ENCODE results near the gene C2CD3.
"Not testable (repeated sequence)": the region's sequence is repeated elsewhere in the genome, so short reads cannot be mapped to it uniquely, and the experiment has no call there.

The C2CD3 gene

DNA sequence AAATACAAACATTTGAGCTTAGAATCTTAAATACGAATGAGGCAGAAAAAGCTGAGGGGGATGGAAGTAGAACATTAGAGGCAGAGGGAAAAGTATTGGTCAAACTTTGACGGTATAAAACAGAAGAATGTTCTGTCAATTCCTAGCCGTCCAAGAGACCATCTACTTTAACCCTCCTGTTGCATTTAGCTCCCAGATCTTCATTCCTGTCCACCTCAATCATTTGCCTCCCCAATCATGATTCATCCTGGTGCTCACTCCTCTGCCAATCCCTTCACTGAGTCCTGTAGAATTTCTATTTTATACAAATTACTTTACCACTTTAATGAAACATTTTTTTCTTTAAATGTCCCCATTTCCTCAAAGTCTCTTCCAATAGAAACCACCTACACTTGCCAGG is 28.2 kb downstream of the C2CD3 start:
- Mint-ChIP-seq H3K4me3 (no peak overlapping the region), H3K27me3 (no peaks in the 10 kb centered on the region)

DNA sequence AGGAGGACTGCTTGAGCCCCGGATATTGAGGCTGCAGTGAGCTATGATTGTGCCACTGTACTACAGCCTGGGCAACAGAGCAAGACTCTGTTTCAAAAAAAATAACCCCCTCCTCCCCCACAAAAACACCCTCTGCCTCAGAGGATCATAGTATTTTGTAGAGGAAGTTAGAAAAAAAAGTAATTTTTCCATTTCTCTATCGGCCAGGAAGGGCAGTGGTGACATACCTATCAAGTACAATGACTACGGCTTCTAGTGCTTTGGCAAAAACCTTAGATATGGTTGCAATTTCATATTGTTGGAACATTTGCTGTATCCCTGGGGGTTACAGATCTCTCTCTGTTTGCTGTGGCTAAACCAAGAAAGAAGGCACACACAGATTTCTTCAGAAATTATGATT is 28.9 kb downstream of the C2CD3 start:
- Mint-ChIP-seq H3K27ac (no peak overlapping the region), H3K4me1 (no peaks in the 10 kb centered on the region), H3K27me3 (no peaks in the 10 kb centered on the region), H3K9me3 (no peaks in the 10 kb centered on the region), H3K36me3 (peaks cover 12% of the 10 kb centered on the region), H3K4me3 (no peak overlapping the region)
- DNase-seq = no peak
- CTCF ChIA-PET = interaction anchor here (0.6 kb wide), 1 partner anchor 9 kb away, joined by 3 read pairs; no protein-coding TSS in a partner anchor

More for the DNA sequence above, 28.2 kb downstream of the C2CD3 start:
- no peak for DNase-seq
- CTCF ChIA-PET = no interaction called here
- no peaks in the 10 kb centered on the region for H3K9me3 Mint-ChIP-seq
- no peak overlapping the region for H3K27ac Mint-ChIP-seq
- H3K4me1 Mint-ChIP-seq = no peaks in the 10 kb centered on the region
- peaks cover 10% of the 10 kb centered on the region for H3K36me3 Mint-ChIP-seq

DNA sequence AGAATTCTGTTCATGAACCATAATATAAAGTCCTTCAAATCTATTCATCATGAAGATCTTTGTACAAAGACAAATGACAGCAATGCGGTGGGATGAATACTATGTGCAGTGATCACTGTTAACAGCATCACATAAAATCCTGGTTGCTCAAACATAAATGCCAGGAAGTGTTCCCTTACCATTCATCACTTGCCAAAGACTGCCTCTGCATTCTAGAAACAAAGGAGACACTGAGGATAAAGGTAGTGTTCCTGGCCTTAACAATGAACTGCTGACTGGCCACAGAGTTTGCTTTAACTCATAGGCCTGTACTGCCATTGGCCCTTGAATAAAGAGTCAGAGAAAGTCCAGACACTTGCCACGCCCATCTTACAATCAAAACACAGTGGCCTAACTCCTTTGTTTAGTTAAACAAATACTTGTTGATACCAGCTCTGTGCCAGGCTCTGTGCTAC is 29.5 kb downstream of the C2CD3 start:
- Mint-ChIP-seq H3K4me3 (no peak overlapping the region), H3K27ac (no peak overlapping the region), H3K9me3 (no peaks in the 10 kb centered on the region), H3K4me1 (no peaks in the 10 kb centered on the region), H3K27me3 (no peaks in the 10 kb centered on the region), H3K36me3 (peaks cover 13% of the 10 kb centered on the region)
- CTCF ChIA-PET = no interaction called here
- DNase-seq = no peak

DNA sequence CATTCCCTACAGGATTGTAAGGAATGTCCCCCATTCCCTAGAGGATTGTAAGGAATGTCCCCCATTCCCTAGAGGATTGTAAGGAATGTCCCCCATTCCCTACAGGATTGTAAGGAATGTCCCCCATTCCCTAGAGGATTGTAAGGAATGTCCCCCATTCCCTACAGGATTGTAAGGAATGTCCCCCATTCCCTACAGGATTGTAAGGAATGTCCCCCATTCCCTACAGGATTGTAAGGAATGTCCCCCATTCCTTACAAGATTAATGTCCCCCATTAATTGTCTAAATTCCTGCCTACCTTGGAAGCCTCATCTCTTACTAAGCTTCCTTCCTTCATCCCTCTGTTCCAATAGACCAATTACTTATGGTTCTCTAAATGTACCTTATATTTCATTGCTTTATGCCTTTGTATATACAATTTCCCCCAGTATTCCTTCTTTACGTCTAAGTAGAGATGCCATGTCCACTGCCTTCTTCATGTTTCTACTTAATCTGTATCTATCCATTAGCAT is 30.8 kb downstream of the C2CD3 start:
- CTCF ChIA-PET, H3K4me1 Mint-ChIP-seq, H3K27ac Mint-ChIP-seq, DNase-seq, H3K27me3 Mint-ChIP-seq, H3K4me3 Mint-ChIP-seq, H3K9me3 Mint-ChIP-seq: not testable (repeated sequence)
- H3K36me3 Mint-ChIP-seq = peaks cover 18% of the 10 kb centered on the region

- Mint-ChIP-seq H3K9me3 (no peaks in the 10 kb centered on the region), H3K4me3 (no peak overlapping the region), H3K27ac (no peak overlapping the region), H3K4me1 (no peaks in the 10 kb centered on the region), H3K27me3 (no peaks in the 10 kb centered on the region), H3K36me3 (peaks cover 16% of the 10 kb centered on the region)
- DNase-seq = no peak
- CTCF ChIA-PET = no interaction called here
Measured at GRCh38 chr11:74139151-74139918, 31.5 kb downstream of the C2CD3 start.

DNA sequence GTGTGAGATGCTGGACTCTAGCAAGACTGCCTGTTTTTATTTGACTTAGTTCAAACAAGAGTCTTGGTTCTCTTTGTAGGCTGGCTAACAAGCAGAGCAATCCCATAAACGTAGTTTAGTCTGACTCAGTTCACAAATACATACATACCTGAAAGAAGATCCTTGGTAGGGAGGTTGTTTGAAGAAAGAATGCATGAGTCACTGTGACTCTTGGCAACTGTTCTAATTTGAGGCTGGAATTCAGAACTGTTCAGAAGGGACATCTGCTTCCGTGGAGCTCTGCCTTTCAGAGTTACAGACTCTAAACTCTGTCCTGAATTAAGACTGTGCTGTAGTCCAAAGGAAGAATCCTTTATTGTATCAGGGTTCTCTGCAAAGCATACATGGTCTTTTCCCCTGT is 32.2 kb downstream of the C2CD3 start:
- H3K36me3 Mint-ChIP-seq = peaks cover 16% of the 10 kb centered on the region
- H3K4me3 Mint-ChIP-seq = no peak overlapping the region
- CTCF ChIA-PET = interaction anchor here (0.6 kb wide), 1 partner anchor 175 kb away, joined by 3 read pairs; no protein-coding TSS in a partner anchor
- no peaks in the 10 kb centered on the region for H3K9me3 Mint-ChIP-seq
- DNase-seq = no peak
- no peaks in the 10 kb centered on the region for H3K27me3 Mint-ChIP-seq
- H3K4me1 Mint-ChIP-seq = no peaks in the 10 kb centered on the region
- no peak overlapping the region for H3K27ac Mint-ChIP-seq

- H3K27me3 Mint-ChIP-seq = no peaks in the 10 kb centered on the region
- CTCF ChIA-PET = interaction anchor here (0.6 kb wide), 1 partner anchor 174 kb away, joined by 3 read pairs; no protein-coding TSS in a partner anchor
- H3K4me3 Mint-ChIP-seq = no peak overlapping the region
- DNase-seq = no peak
- H3K4me1 Mint-ChIP-seq = no peaks in the 10 kb centered on the region
- H3K9me3 Mint-ChIP-seq = no peaks in the 10 kb centered on the region
- peaks cover 16% of the 10 kb centered on the region for H3K36me3 Mint-ChIP-seq
- H3K27ac Mint-ChIP-seq = no peak overlapping the region
Measured at GRCh38 chr11:74138021-74138420, 32.8 kb downstream of the C2CD3 start.

DNA sequence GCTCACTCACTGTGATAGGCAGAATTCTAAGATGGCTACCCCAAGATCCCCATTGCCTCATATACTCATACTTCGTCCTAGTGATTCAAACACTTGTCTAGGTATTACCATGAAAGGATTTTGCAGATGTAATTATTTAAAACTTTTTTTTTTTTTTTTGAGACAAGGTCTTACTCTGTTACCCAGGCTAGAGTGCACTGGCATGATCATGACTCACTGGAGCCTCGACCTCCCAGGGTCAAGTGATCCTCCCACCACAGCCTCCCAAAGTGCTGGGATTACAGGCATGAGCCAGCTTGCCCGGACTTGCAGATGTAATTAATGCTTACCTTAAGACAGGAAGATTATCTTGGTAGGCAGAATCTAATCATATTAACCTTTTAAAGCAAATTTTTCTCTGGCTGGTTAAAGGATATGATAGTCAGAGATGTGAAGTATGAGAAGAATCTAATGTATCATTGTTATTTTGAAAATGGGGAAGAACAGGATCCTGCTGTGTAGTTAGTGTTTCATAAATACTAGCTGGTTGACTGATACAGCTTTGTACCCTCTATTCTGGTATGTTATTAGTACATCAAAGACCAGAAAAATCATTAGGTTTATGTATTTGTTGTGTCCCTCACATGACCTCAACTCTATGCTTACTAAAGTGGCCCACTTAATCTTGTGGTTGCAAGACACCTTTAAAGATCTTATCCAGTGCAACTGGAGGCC is 35.5 kb downstream of the C2CD3 start:
- H3K27me3 Mint-ChIP-seq = no peaks in the 10 kb centered on the region
- CTCF ChIA-PET = no interaction called here
- H3K4me3 Mint-ChIP-seq = no peak overlapping the region
- DNase-seq = no peak
- H3K36me3 Mint-ChIP-seq = peaks cover 38% of the 10 kb centered on the region
- no peak overlapping the region for H3K27ac Mint-ChIP-seq
- H3K9me3 Mint-ChIP-seq = no peaks in the 10 kb centered on the region
- H3K4me1 Mint-ChIP-seq = no peaks in the 10 kb centered on the region

- Mint-ChIP-seq H3K36me3 (peaks cover 38% of the 10 kb centered on the region), H3K9me3 (no peaks in the 10 kb centered on the region), H3K27me3 (no peaks in the 10 kb centered on the region), H3K27ac (no peak overlapping the region), H3K4me1 (no peaks in the 10 kb centered on the region), H3K4me3 (no peak overlapping the region)
- CTCF ChIA-PET = no interaction called here
- no peak for DNase-seq
Measured at GRCh38 chr11:74134661-74135060, 36.1 kb downstream of the C2CD3 start.

GRCh38 chr11:74133436-74133835 is 37.4 kb downstream of the C2CD3 start:
- no peaks in the 10 kb centered on the region for H3K9me3 Mint-ChIP-seq
- H3K4me3 Mint-ChIP-seq = no peak overlapping the region
- no peaks in the 10 kb centered on the region for H3K27me3 Mint-ChIP-seq
- peaks cover 36% of the 10 kb centered on the region for H3K36me3 Mint-ChIP-seq
- no peak for DNase-seq
- no peaks in the 10 kb centered on the region for H3K4me1 Mint-ChIP-seq
- CTCF ChIA-PET = interaction anchor here (0.6 kb wide), 1 partner anchor 175 kb away, joined by 3 read pairs; no protein-coding TSS in a partner anchor
- H3K27ac Mint-ChIP-seq = no peak overlapping the region

DNA sequence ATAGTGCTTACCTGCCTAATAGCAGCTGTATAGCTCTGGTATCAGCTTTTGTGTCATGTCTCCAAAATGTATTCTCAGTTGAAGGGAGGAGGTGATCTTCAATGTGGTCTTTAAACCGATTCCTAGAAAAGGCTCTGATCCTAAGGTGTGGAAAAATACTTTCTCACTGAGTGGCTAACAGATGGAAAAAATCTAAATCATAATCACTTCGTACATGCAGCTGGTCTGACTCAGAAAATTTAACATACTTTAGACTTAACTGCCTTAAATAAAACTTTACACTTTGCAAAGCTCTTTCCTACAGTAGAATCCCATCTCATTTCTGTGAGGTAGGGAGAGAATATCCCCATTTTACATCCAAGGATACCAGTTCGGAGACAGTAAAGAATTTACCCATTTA is 38.0 kb downstream of the C2CD3 start:
- no peak overlapping the region for H3K4me3 Mint-ChIP-seq

GRCh38 chr11:74129121-74129520 is 41.7 kb downstream of the C2CD3 start:
- H3K4me1 Mint-ChIP-seq, CTCF ChIA-PET, H3K4me3 Mint-ChIP-seq, H3K27ac Mint-ChIP-seq, H3K27me3 Mint-ChIP-seq, H3K9me3 Mint-ChIP-seq, DNase-seq: not testable (repeated sequence)
- peaks cover 24% of the 10 kb centered on the region for H3K36me3 Mint-ChIP-seq

More for the DNA sequence above, 38.0 kb downstream of the C2CD3 start:
- H3K27me3 Mint-ChIP-seq = no peaks in the 10 kb centered on the region
- H3K9me3 Mint-ChIP-seq = no peaks in the 10 kb centered on the region
- CTCF ChIA-PET = interaction anchor here (0.6 kb wide), 1 partner anchor 175 kb away, joined by 3 read pairs; no protein-coding TSS in a partner anchor
- no peak overlapping the region for H3K27ac Mint-ChIP-seq
- no peak for DNase-seq
- H3K36me3 Mint-ChIP-seq = peaks cover 33% of the 10 kb centered on the region
- no peaks in the 10 kb centered on the region for H3K4me1 Mint-ChIP-seq

GRCh38 chr11:74123008-74123448 is 47.8 kb downstream of the C2CD3 start:
- Mint-ChIP-seq H3K4me1 (no peaks in the 10 kb centered on the region), H3K9me3 (no peaks in the 10 kb centered on the region), H3K27ac (no peak overlapping the region), H3K4me3 (no peak overlapping the region), H3K27me3 (no peaks in the 10 kb centered on the region), H3K36me3 (peaks cover 15% of the 10 kb centered on the region)
- DNase-seq = no peak
- CTCF ChIA-PET = no interaction called here

- DNase-seq = no peak
- H3K36me3 Mint-ChIP-seq = peaks cover 20% of the 10 kb centered on the region
- CTCF ChIA-PET = no interaction called here
- H3K27me3 Mint-ChIP-seq = no peaks in the 10 kb centered on the region
- H3K4me3 Mint-ChIP-seq = no peak overlapping the region
- no peaks in the 10 kb centered on the region for H3K9me3 Mint-ChIP-seq
- H3K4me1 Mint-ChIP-seq = no peaks in the 10 kb centered on the region
- H3K27ac Mint-ChIP-seq = no peak overlapping the region
Measured at GRCh38 chr11:74121804-74122203, 49.0 kb downstream of the C2CD3 start.

Measured in activated naive CD4-positive, alpha-beta T cell treated with anti-CD3 and anti-CD28 coated beads, Interleukin-2, amount 10 ng/mL, durations not matched to agents 7 days and 5 days (primary cell).